Measurements from ENCODE around the gene LATS2. TPM values are rescaled to one million over a fixed set of nuclear protein-coding genes. Genes with fewer than 3 reads are reported as not detected.

Gene LATS2
- total and polyA plus RNA-seq, 11 donors, result 7.8 to 35.6 (median 25.8) TPM

GRCh38 chr13:21016487-21016886, 44.9 kb downstream of the LATS2 start:
- ATAC-seq, result no peak
- 65 to 76% (median 67%) methylated on average over 4 of the region's 4 CpGs for WGBS, 4 donors
- TF ChIP-seq POLR2A (IDR thresholded peaks at IDR 0.05), result no peak
- no peak for TF ChIP-seq CTCF (IDR thresholded peaks at IDR 0.05)
- no peaks in the 10 kb centered on the region for H3K9me3 ChIP-seq
- no peak for DNase-seq
- no peaks in the 10 kb centered on the region for H3K27me3 ChIP-seq
- peaks cover 14 to 92% (median 75%) of the 10 kb centered on the region in 12 donors for H3K4me1 ChIP-seq
- peak overlapping the region in 7 of 12 donors; percentile 14 to 77 (median 37) for H3K27ac ChIP-seq
- H3K4me3 ChIP-seq, result no peak overlapping the region
- H3K36me3 ChIP-seq, result no peaks in the 10 kb centered on the region
- intact Hi-C loops (cut with DNase I), result no loop called here

GRCh38 chr13:21015284-21015683, 46.1 kb downstream of the LATS2 start:
- H3K27me3 ChIP-seq, result no peaks in the 10 kb centered on the region
- DNase-seq, result no peak
- no peaks in the 10 kb centered on the region for H3K9me3 ChIP-seq
- no peak overlapping the region for H3K4me3 ChIP-seq
- no peak for TF ChIP-seq POLR2A (IDR thresholded peaks at IDR 0.05)
- no peak for TF ChIP-seq CTCF (IDR thresholded peaks at IDR 0.05)
- ATAC-seq, result no peak
- H3K4me1 ChIP-seq, result peaks cover 13 to 92% (median 77%) of the 10 kb centered on the region in 12 donors
- H3K36me3 ChIP-seq, result no peaks in the 10 kb centered on the region
- intact Hi-C loops (cut with DNase I), result no loop called here
- H3K27ac ChIP-seq, result peak overlapping the region in 11 of 12 donors; percentile 32 to 71 (median 51)
- WGBS, 4 donors, result 50 to 60% (median 56%) methylated on average over 1 of the region's 1 CpG

GRCh38 chr13:21014502-21015170, 46.8 kb downstream of the LATS2 start:
- WGBS, 4 donors, result 32 to 52% (median 35%) methylated on average over 8 of the region's 8 CpGs
- intact Hi-C loops (cut with DNase I), result no loop called here

More at GRCh38 chr13:21014502-21015170, 46.8 kb downstream of the LATS2 start:
- ATAC-seq (peak; percentile 68 to 82 (median 76)), DNase-seq (peak in 4 of 5 donors; percentile 49 to 79 (median 67))
- Histone ChIP-seq H3K9me3 (no peaks in the 10 kb centered on the region), H3K36me3 (no peaks in the 10 kb centered on the region), H3K27ac (peak overlapping the region in 11 of 12 donors; percentile 32 to 71 (median 59)), H3K27me3 (no peaks in the 10 kb centered on the region), H3K4me1 (peaks cover 12 to 92% (median 73%) of the 10 kb centered on the region in 12 donors), H3K4me3 (no peak overlapping the region)
- TF ChIP-seq CTCF (IDR thresholded peaks at IDR 0.05) (no peak), POLR2A (IDR thresholded peaks at IDR 0.05) (no peak)
